Keratinocyte (primary cell): ENCODE data around the gene HMCN1. TPM values are rescaled to one million over a fixed set of nuclear protein-coding genes. Genes with fewer than 3 reads are reported as not detected.

Experiments
- DNase-seq: peaks from one replicate; pipeline ENCODE4 v3.0.0-alpha.2; 2011; ENCODE audit warnings: low read depth, missing footprints, low spot score
- FAIRE-seq: peaks from 2 replicates; lab custom pipeline; 2011; peaks lifted over from hg19 to GRCh38; lab: Jason Lieb, UNC
- H2AFZ ChIP-seq: 2 replicates; pipeline ENCODE4 v1.6.0; 2012; ENCODE audit warnings: low read length, control low read depth, inconsistent platforms; ENCODE audit not compliant: control insufficient read depth
- H3K27ac ChIP-seq: 2 replicates; pipeline ENCODE4 v1.5.1; 2011; ENCODE audit warnings: low read length; ENCODE audit not compliant: control insufficient read depth, insufficient read depth
- H3K27me3 ChIP-seq: 3 replicates; pipeline ENCODE4 v1.6.0; 2011; ENCODE audit warnings: low read length; ENCODE audit not compliant: control insufficient read depth, insufficient read depth; ENCODE audit errors: extremely low read depth
- H3K36me3 ChIP-seq, 2 experiments: 2 replicates in 1 of 2; 3 replicates in 1 of 2; pipeline ENCODE4 v1.5.1; 2011; ENCODE audit warnings: low read length in 2 of 2, mild to moderate bottlenecking in 1 of 2; ENCODE audit not compliant: control insufficient read depth in 2 of 2, insufficient read depth in 2 of 2; ENCODE audit errors: extremely low read depth in 1 of 2
- H3K4me1 ChIP-seq: 3 replicates; pipeline ENCODE4 v1.5.1; 2011; ENCODE audit warnings: low read length; ENCODE audit not compliant: control insufficient read depth, insufficient read depth; ENCODE audit errors: extremely low read depth
- H3K4me2 ChIP-seq: 3 replicates; pipeline ENCODE4 v1.6.0; 2011; ENCODE audit warnings: low read depth, low read length; ENCODE audit not compliant: control insufficient read depth, insufficient read depth; ENCODE audit errors: extremely low read depth
- H3K4me3 ChIP-seq, 3 experiments: fragments of 200-600 bp in 1 of 3; sonication (generic) in 1 of 3; 2 replicates in 2 of 3; 3 replicates in 1 of 3; pipeline ENCODE4 v1.5.1; 2011 to 2016; ENCODE audit warnings: low read length in 3 of 3, mild to moderate bottlenecking in 3 of 3, control low read depth in 2 of 3, inconsistent platforms in 1 of 3, low read depth in 1 of 3, mixed read lengths in 1 of 3, mixed run types in 1 of 3, moderate library complexity in 1 of 3; ENCODE audit not compliant: control insufficient read depth in 2 of 3, insufficient read depth in 2 of 3; ENCODE audit errors: extremely low read depth in 1 of 3
- H3K79me2 ChIP-seq: 2 replicates; pipeline ENCODE4 v1.6.0; 2012; ENCODE audit warnings: low read length; ENCODE audit not compliant: control insufficient read depth, insufficient read depth
- H3K9ac ChIP-seq: 3 replicates; pipeline ENCODE4 v1.6.0; 2011; ENCODE audit warnings: low read length; ENCODE audit not compliant: control insufficient read depth, insufficient read depth; ENCODE audit errors: extremely low read depth
- H3K9me1 ChIP-seq: 3 replicates; pipeline ENCODE4 v1.6.0; 2011; ENCODE audit warnings: low read length; ENCODE audit not compliant: control insufficient read depth, insufficient read depth; ENCODE audit errors: extremely low read depth
- H3K9me3 ChIP-seq: 2 replicates; pipeline ENCODE4 v1.5.1; 2012; ENCODE audit warnings: low read depth, low read length; ENCODE audit not compliant: control insufficient read depth
- H4K20me1 ChIP-seq: 3 replicates; pipeline ENCODE4 v1.6.0; 2011; ENCODE audit warnings: low read length; ENCODE audit not compliant: control insufficient read depth, insufficient read depth; ENCODE audit errors: extremely low read depth
- EZH2 ChIP-seq: IDR thresholded peaks from one replicate; pipeline ENCODE4 v1.6.1; 2012; ENCODE audit warnings: inconsistent platforms, mild to moderate bottlenecking, low read length, moderate library complexity
- dilution Hi-C: fragments of 300-500 bp; cut with MboI; formaldehyde crosslinking; loops from one replicate; pipeline ENCODE4 v1.7.0; 2020; ENCODE audit warnings: low sequenced_read_pairs; ENCODE audit not compliant: extremely low pct_ligation_motif_present
- polyA plus RNA-seq, 5 experiments: library from polyadenylated mRNA; depleted of rRNA in 3 of 5; stranded (reverse) in 3 of 5; stranded (forward) in 1 of 5; unstranded in 1 of 5; fragments of >200 nt; gene quantifications; 1 replicate in 1 of 5; 2 replicates in 3 of 5; 3 replicates in 1 of 5; pipeline versions ENCODE4 v1.2.1 to v1.2.3, GENCODE V29; 2011 to 2012; ENCODE audit warnings: missing spikeins in 2 of 5, low read depth in 1 of 5, low replicate concordance in 1 of 5
- TF ChIP-seq, protein P1 (sequence below), 3 experiments: IDR thresholded peaks in 1 of 3; conservative IDR thresholded peaks in 1 of 3; optimal IDR thresholded peaks in 1 of 3; 2 replicates in 2 of 3; 3 replicates in 1 of 3; pipeline versions ENCODE3 to v1.5.1; 2011; ENCODE audit warnings: low read length in 3 of 3, mild to moderate bottlenecking in 3 of 3, moderate library complexity in 2 of 3, control low read depth in 1 of 3, inconsistent platforms in 1 of 3; ENCODE audit not compliant: insufficient read depth in 2 of 3; ENCODE audit errors: extremely low read depth in 1 of 3

HMCN1 gene
- polyA plus RNA-seq, 1 donor (not counting 4 experiments of a cell fraction or from before 2014, with no cell fraction given), result 1.8 TPM

DNA sequence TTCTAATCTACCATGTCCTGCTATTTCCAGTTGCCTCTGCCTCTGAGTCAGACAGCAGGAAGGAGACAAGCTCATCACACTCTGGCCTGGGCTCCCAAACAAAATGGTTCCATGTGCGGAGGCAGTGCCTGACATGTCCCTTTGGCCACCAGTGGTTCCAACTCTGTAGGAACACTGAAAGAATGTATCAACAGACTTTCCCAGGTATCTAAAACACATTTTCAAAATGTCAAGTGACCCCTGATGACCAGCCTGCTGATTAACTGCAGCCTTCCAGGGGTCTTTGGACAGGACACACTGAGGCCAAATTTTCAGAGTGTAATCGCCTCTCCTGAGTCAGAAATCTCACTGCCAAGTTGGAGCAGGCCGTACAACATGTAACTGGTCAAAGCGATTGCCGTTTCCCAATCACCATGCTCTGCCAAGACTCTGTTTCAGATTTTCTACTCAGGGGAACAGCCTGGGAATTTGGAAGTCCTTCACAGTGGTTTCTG lies 468.1 kb downstream of the HMCN1 start:
- H3K4me1 ChIP-seq, result no peaks in the 10 kb centered on the region
- no peak overlapping the region for H3K27ac ChIP-seq
- H3K9me1 ChIP-seq, result no peaks in the 10 kb centered on the region
- H3K9ac ChIP-seq, result no peak overlapping the region
- no peak overlapping the region for H3K4me2 ChIP-seq
- H3K27me3 ChIP-seq, result no peaks in the 10 kb centered on the region
- H2AFZ ChIP-seq, result no peak overlapping the region
- H4K20me1 ChIP-seq, result no peaks in the 10 kb centered on the region
- H3K36me3 ChIP-seq, result no peaks in the 10 kb centered on the region
- H3K4me3 ChIP-seq, result no peak overlapping the region
- no peaks in the 10 kb centered on the region for H3K9me3 ChIP-seq
- no peak for DNase-seq
- H3K79me2 ChIP-seq, result no peaks in the 10 kb centered on the region
- FAIRE-seq, result no peak
- dilution Hi-C loops, result no loop called here
- TF ChIP-seq, protein P1, sequence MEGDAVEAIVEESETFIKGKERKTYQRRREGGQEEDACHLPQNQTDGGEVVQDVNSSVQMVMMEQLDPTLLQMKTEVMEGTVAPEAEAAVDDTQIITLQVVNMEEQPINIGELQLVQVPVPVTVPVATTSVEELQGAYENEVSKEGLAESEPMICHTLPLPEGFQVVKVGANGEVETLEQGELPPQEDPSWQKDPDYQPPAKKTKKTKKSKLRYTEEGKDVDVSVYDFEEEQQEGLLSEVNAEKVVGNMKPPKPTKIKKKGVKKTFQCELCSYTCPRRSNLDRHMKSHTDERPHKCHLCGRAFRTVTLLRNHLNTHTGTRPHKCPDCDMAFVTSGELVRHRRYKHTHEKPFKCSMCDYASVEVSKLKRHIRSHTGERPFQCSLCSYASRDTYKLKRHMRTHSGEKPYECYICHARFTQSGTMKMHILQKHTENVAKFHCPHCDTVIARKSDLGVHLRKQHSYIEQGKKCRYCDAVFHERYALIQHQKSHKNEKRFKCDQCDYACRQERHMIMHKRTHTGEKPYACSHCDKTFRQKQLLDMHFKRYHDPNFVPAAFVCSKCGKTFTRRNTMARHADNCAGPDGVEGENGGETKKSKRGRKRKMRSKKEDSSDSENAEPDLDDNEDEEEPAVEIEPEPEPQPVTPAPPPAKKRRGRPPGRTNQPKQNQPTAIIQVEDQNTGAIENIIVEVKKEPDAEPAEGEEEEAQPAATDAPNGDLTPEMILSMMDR (optimal IDR thresholded peaks at IDR 0.05 in 1 of 3, IDR thresholded peaks at IDR 0.05 in 1 of 3, conservative IDR thresholded peaks at IDR 0.05 in 1 of 3; ENCODE audit: extremely low read depth in 1 of 3, insufficient read depth in 2 of 3, low read length in 3 of 3), result no peak
- TF ChIP-seq EZH2, result no peak

GRCh38 chr1:186202776-186203175 lies 468.6 kb downstream of the HMCN1 start:
- H3K4me1 ChIP-seq, result no peaks in the 10 kb centered on the region
- no peaks in the 10 kb centered on the region for H3K27me3 ChIP-seq
- dilution Hi-C loops, result no loop called here
- no peak overlapping the region for H3K27ac ChIP-seq
- no peak for TF ChIP-seq EZH2
- TF ChIP-seq, protein P1 (optimal IDR thresholded peaks at IDR 0.05 in 1 of 3, IDR thresholded peaks at IDR 0.05 in 1 of 3, conservative IDR thresholded peaks at IDR 0.05 in 1 of 3; ENCODE audit: extremely low read depth in 1 of 3, insufficient read depth in 2 of 3, low read length in 3 of 3), result no peak
- FAIRE-seq (no peak), DNase-seq (no peak)
- no peaks in the 10 kb centered on the region for H3K9me3 ChIP-seq
- H2AFZ ChIP-seq, result no peak overlapping the region
- no peak overlapping the region for H3K4me3 ChIP-seq
- H3K4me2 ChIP-seq, result no peak overlapping the region
- no peaks in the 10 kb centered on the region for H3K9me1 ChIP-seq
- no peaks in the 10 kb centered on the region for H3K79me2 ChIP-seq
- H3K9ac ChIP-seq, result no peak overlapping the region
- H4K20me1 ChIP-seq, result no peaks in the 10 kb centered on the region
- no peaks in the 10 kb centered on the region for H3K36me3 ChIP-seq
